Stomach smooth muscle (tissue), 2 donors: ENCODE data around the gene RASSF8.

ENCODE experiments used
- H3K27ac ChIP-seq: one replicate; pipeline ENCODE4 v1.7.0; 2013; ENCODE audit warnings: mild to moderate bottlenecking, low read length, inconsistent platforms
- H3K27me3 ChIP-seq, 2 donors: one replicate each; pipeline ENCODE4 v1.7.0; 2013; ENCODE audit warnings: low read length in 2 of 2; ENCODE audit not compliant: insufficient read depth in 2 of 2, control insufficient read depth in 1 of 2
- H3K36me3 ChIP-seq, 2 donors: one replicate each; pipeline ENCODE4 v1.7.0; 2013; ENCODE audit warnings: low read length in 2 of 2; ENCODE audit not compliant: control insufficient read depth in 2 of 2, insufficient read depth in 2 of 2
- H3K4me1 ChIP-seq: one replicate; pipeline ENCODE4 v1.7.0; 2013; ENCODE audit warnings: low read length; ENCODE audit not compliant: control insufficient read depth, insufficient read depth
- H3K4me3 ChIP-seq, 2 donors: one replicate each; pipeline ENCODE4 v1.7.0; 2013; ENCODE audit warnings: low read length in 2 of 2
- H3K9ac ChIP-seq, 2 donors: one replicate each; pipeline ENCODE4 v1.7.0; 2013; ENCODE audit warnings: low read length in 2 of 2, mild to moderate bottlenecking in 1 of 2
- H3K9me3 ChIP-seq, 2 donors: one replicate each; pipeline ENCODE4 v1.7.0; 2013; ENCODE audit warnings: low read length in 2 of 2; ENCODE audit not compliant: control insufficient read depth in 2 of 2
- donor health status: healthy.
- donor health status: Pancreatic carcinoma.

The RASSF8 gene

GRCh38 chr12:25960961-25961360, 2.5 kb downstream of the RASSF8 start:
- H3K4me1 ChIP-seq = peaks cover 26% of the 10 kb centered on the region

GRCh38 chr12:25962932-25963525, 4.5 kb downstream of the RASSF8 start:
- H3K9ac ChIP-seq = no peak overlapping the region
- H3K36me3 ChIP-seq = no peaks in the 10 kb centered on the region
- no peaks in the 10 kb centered on the region for H3K9me3 ChIP-seq
- no peak overlapping the region for H3K4me3 ChIP-seq
- H3K27me3 ChIP-seq = no peaks in the 10 kb centered on the region
- peaks cover 32% of the 10 kb centered on the region for H3K4me1 ChIP-seq
- H3K27ac ChIP-seq = peak overlapping the region; percentile 58

More at GRCh38 chr12:25960961-25961360, 2.5 kb downstream of the RASSF8 start:
- peak overlapping the region; percentile 4 for H3K27ac ChIP-seq
- peak overlapping the region; percentile 87 to 88 for H3K4me3 ChIP-seq
- H3K9me3 ChIP-seq = no peaks in the 10 kb centered on the region
- no peaks in the 10 kb centered on the region for H3K27me3 ChIP-seq
- H3K36me3 ChIP-seq = no peaks in the 10 kb centered on the region
- peak overlapping the region in 1 of 2 donors; percentile 94 for H3K9ac ChIP-seq

GRCh38 chr12:25965682-25966081, 7.2 kb downstream of the RASSF8 start:
- H3K4me1 ChIP-seq = peaks cover 33% of the 10 kb centered on the region
- no peak overlapping the region for H3K27ac ChIP-seq
- no peaks in the 10 kb centered on the region for H3K27me3 ChIP-seq
- no peaks in the 10 kb centered on the region for H3K9me3 ChIP-seq
- no peak overlapping the region for H3K4me3 ChIP-seq
- H3K9ac ChIP-seq = no peak overlapping the region
- H3K36me3 ChIP-seq = no peaks in the 10 kb centered on the region

GRCh38 chr12:25970082-25970481, 11.6 kb downstream of the RASSF8 start:
- no peaks in the 10 kb centered on the region for H3K27me3 ChIP-seq
- H3K9ac ChIP-seq = no peak overlapping the region
- H3K27ac ChIP-seq = no peak overlapping the region
- H3K4me3 ChIP-seq = no peak overlapping the region
- no peaks in the 10 kb centered on the region for H3K9me3 ChIP-seq
- H3K4me1 ChIP-seq = peaks cover 47% of the 10 kb centered on the region
- no peaks in the 10 kb centered on the region for H3K36me3 ChIP-seq

- Histone ChIP-seq H3K27ac (peak overlapping the region; percentile 41), H3K4me3 (peak overlapping the region; percentile 29), H3K27me3 (no peaks in the 10 kb centered on the region), H3K9me3 (no peaks in the 10 kb centered on the region), H3K36me3 (no peaks in the 10 kb centered on the region), H3K4me1 (peaks cover 57% of the 10 kb centered on the region), H3K9ac (no peak overlapping the region)
These were observed 12.6 kb downstream of the RASSF8 start for GRCh38 chr12:25970916-25971653.

- Histone ChIP-seq H3K9me3 (no peaks in the 10 kb centered on the region), H3K27ac (peak overlapping the region; percentile 42), H3K4me1 (peaks cover 63% of the 10 kb centered on the region), H3K9ac (no peak overlapping the region), H3K4me3 (peak overlapping the region in 1 of 2 donors; percentile 29), H3K36me3 (no peaks in the 10 kb centered on the region), H3K27me3 (no peaks in the 10 kb centered on the region)
These were observed 13.2 kb downstream of the RASSF8 start for GRCh38 chr12:25971654-25972041.

GRCh38 chr12:25972783-25973182, 14.3 kb downstream of the RASSF8 start:
- no peak overlapping the region for H3K27ac ChIP-seq
- H3K27me3 ChIP-seq = no peaks in the 10 kb centered on the region
- no peaks in the 10 kb centered on the region for H3K36me3 ChIP-seq
- H3K4me1 ChIP-seq = peaks cover 63% of the 10 kb centered on the region
- no peaks in the 10 kb centered on the region for H3K9me3 ChIP-seq
- no peak overlapping the region for H3K9ac ChIP-seq
- no peak overlapping the region for H3K4me3 ChIP-seq

- H3K27me3 ChIP-seq = no peaks in the 10 kb centered on the region
- no peaks in the 10 kb centered on the region for H3K9me3 ChIP-seq
- peaks cover 63% of the 10 kb centered on the region for H3K4me1 ChIP-seq
- H3K9ac ChIP-seq = no peak overlapping the region
- no peak overlapping the region for H3K27ac ChIP-seq
- no peaks in the 10 kb centered on the region for H3K36me3 ChIP-seq
- H3K4me3 ChIP-seq = no peak overlapping the region
These were observed 16.7 kb downstream of the RASSF8 start for GRCh38 chr12:25975179-25975578.

GRCh38 chr12:25975682-25976081, 17.2 kb downstream of the RASSF8 start:
- Histone ChIP-seq H3K27me3 (no peaks in the 10 kb centered on the region), H3K27ac (no peak overlapping the region), H3K4me1 (peaks cover 63% of the 10 kb centered on the region), H3K4me3 (peak overlapping the region in 1 of 2 donors; percentile 57), H3K9me3 (no peaks in the 10 kb centered on the region), H3K36me3 (no peaks in the 10 kb centered on the region), H3K9ac (no peak overlapping the region)

GRCh38 chr12:25976289-25976688, 17.8 kb downstream of the RASSF8 start:
- Histone ChIP-seq H3K4me3 (peak overlapping the region in 1 of 2 donors; percentile 57), H3K27me3 (no peaks in the 10 kb centered on the region), H3K9me3 (no peaks in the 10 kb centered on the region), H3K4me1 (peaks cover 60% of the 10 kb centered on the region), H3K36me3 (no peaks in the 10 kb centered on the region), H3K9ac (no peak overlapping the region), H3K27ac (peak overlapping the region; percentile 18)

- H3K27ac ChIP-seq = no peak overlapping the region
- H3K9me3 ChIP-seq = no peaks in the 10 kb centered on the region
- peak overlapping the region in 1 of 2 donors; percentile 57 for H3K4me3 ChIP-seq
- H3K4me1 ChIP-seq = peaks cover 58% of the 10 kb centered on the region
- H3K27me3 ChIP-seq = no peaks in the 10 kb centered on the region
- H3K9ac ChIP-seq = no peak overlapping the region
- H3K36me3 ChIP-seq = no peaks in the 10 kb centered on the region
These were observed 18.6 kb downstream of the RASSF8 start for GRCh38 chr12:25977047-25977446.
